ENCODE results near the gene KCNK17.

KCNK17 gene

GRCh38 chr6:39339868-39340550 lies 25.8 kb upstream of the KCNK17 start:
- Mint-ChIP-seq H3K4me1 (peaks cover 27% of the 10 kb centered on the region), H3K36me3 (ENCODE audit: low read depth) (no peaks in the 10 kb centered on the region), H3K27ac (peak overlapping the region in 2 of 3 experiments; percentile 35 to 85), H3K27me3 (ENCODE audit: low read depth) (peaks cover 21% of the 10 kb centered on the region), H3K9me3 (no peaks in the 10 kb centered on the region), H3K4me3 (peak overlapping the region in 1 of 3 experiments; percentile 40)
- TF ChIP-seq CTCF (IDR thresholded peaks at IDR 0.05; ENCODE audit: unreplicated experiment in 3 of 3): no peak

GRCh38 chr6:39339096-39339867 lies 25.1 kb upstream of the KCNK17 start:
- Mint-ChIP-seq H3K27ac (peak overlapping the region in 2 of 3 experiments; percentile 35 to 85), H3K4me3 (no peak overlapping the region), H3K36me3 (ENCODE audit: low read depth) (no peaks in the 10 kb centered on the region), H3K27me3 (ENCODE audit: low read depth) (peaks cover 23% of the 10 kb centered on the region), H3K4me1 (peaks cover 20% of the 10 kb centered on the region), H3K9me3 (no peaks in the 10 kb centered on the region)
- no peak for TF ChIP-seq CTCF (IDR thresholded peaks at IDR 0.05; ENCODE audit: unreplicated experiment in 3 of 3)

- Mint-ChIP-seq H3K4me1 (peaks cover 13% of the 10 kb centered on the region), H3K36me3 (ENCODE audit: low read depth) (no peaks in the 10 kb centered on the region), H3K9me3 (no peaks in the 10 kb centered on the region), H3K4me3 (no peak overlapping the region), H3K27ac (peak overlapping the region in 1 of 3 experiments; percentile 24), H3K27me3 (ENCODE audit: low read depth) (peaks cover 25% of the 10 kb centered on the region)
- no peak for TF ChIP-seq CTCF (IDR thresholded peaks at IDR 0.05; ENCODE audit: unreplicated experiment in 3 of 3)
These were observed 24.2 kb upstream of the KCNK17 start for GRCh38 chr6:39338397-39338796.

- TF ChIP-seq CTCF (IDR thresholded peaks at IDR 0.05; ENCODE audit: unreplicated experiment in 3 of 3): no peak
- Mint-ChIP-seq H3K36me3 (ENCODE audit: low read depth) (no peaks in the 10 kb centered on the region), H3K4me1 (peaks cover 7% of the 10 kb centered on the region), H3K27ac (no peak overlapping the region), H3K4me3 (no peak overlapping the region), H3K9me3 (no peaks in the 10 kb centered on the region), H3K27me3 (ENCODE audit: low read depth) (peaks cover 47% of the 10 kb centered on the region)
These were observed 21.7 kb upstream of the KCNK17 start for GRCh38 chr6:39335780-39336545.

GRCh38 chr6:39333644-39334438 lies 19.6 kb upstream of the KCNK17 start:
- Mint-ChIP-seq H3K4me3 (no peak overlapping the region), H3K36me3 (ENCODE audit: low read depth) (no peaks in the 10 kb centered on the region), H3K27ac (no peak overlapping the region), H3K9me3 (no peaks in the 10 kb centered on the region), H3K4me1 (peaks cover 7% of the 10 kb centered on the region), H3K27me3 (ENCODE audit: low read depth) (peaks cover 55% of the 10 kb centered on the region)
- no peak for TF ChIP-seq CTCF (IDR thresholded peaks at IDR 0.05; ENCODE audit: unreplicated experiment in 3 of 3)

Measured in nephron (organoid).